ENCODE results near the gene PRKCSH. TPM values are rescaled to one million over a fixed set of nuclear protein-coding genes. Genes with fewer than 3 reads are reported as not detected.
"Not testable (repeated sequence)": the region's sequence is repeated elsewhere in the genome, so short reads cannot be mapped to it uniquely, and the experiment has no call there.

PRKCSH gene
- polyA plus RNA-seq, 3 donors: 24.9 to 172 (median 28.4) TPM

GRCh38 chr19:11473725-11474124 is 38.3 kb downstream of the PRKCSH start:
- no peak overlapping the region for H3K9ac ChIP-seq (ENCODE audit: insufficient read depth, low read length, poor library complexity, severe bottlenecking)
- no peaks in the 10 kb centered on the region for H3K36me3 ChIP-seq (replicated peaks in 1 of 2; ENCODE audit: control insufficient read depth in 1 of 2, insufficient read depth in 2 of 2, low read length in 2 of 2)
- no peak for DNase-seq
- Mint-ChIP-seq H3K4me3 (no peak overlapping the region), H3K27ac (no peak overlapping the region), H3K9me3 (peaks cover 0 to 3% (median 0%) of the 10 kb centered on the region in 7 donors), H3K36me3 (no peaks in the 10 kb centered on the region), H3K27me3 (ENCODE audit: low read depth in 3 of 3) (peaks cover 27 to 50% (median 28%) of the 10 kb centered on the region in 3 donors), H3K4me1 (peaks cover 6% of the 10 kb centered on the region)
- H3K9me3 ChIP-seq (replicated peaks in 1 of 2; ENCODE audit: control insufficient read depth in 1 of 2, insufficient read depth in 1 of 2, low read length in 2 of 2): no peaks in the 10 kb centered on the region
- intact Hi-C loops (cut with micrococcal nuclease): no loop called here
- H3K4me2 ChIP-seq (replicated peaks; ENCODE audit: extremely low read depth, low read length, poor library complexity, severe bottlenecking): no peak overlapping the region
- peaks cover 6% of the 10 kb centered on the region in 2 donors for H3K4me1 ChIP-seq (ENCODE audit: control insufficient read depth in 1 of 2, insufficient read depth in 2 of 2, low read length in 2 of 2)
- H4K20me1 ChIP-seq (ENCODE audit: insufficient read depth, low read length): no peaks in the 10 kb centered on the region
- TF ChIP-seq CTCF (IDR thresholded peaks at IDR 0.05): no peak
- no peak overlapping the region for H3K4me3 ChIP-seq (replicated peaks in 1 of 3; ENCODE audit: low read depth in 2 of 3, low read length in 3 of 3)
- H3K27ac ChIP-seq (ENCODE audit: low read depth in 1 of 2, low read length in 2 of 2): no peak overlapping the region
- WGBS (ENCODE audit: insufficient coverage): 75% methylated on average over 2 of the region's 4 CpGs
- no peaks in the 10 kb centered on the region for H3K79me2 ChIP-seq (ENCODE audit: insufficient read depth, low read length)
- no peak overlapping the region for H2AFZ ChIP-seq (ENCODE audit: insufficient read depth, low read depth, low read length, poor library complexity, severe bottlenecking)
- peaks cover 6 to 25% of the 10 kb centered on the region in 2 donors for H3K27me3 ChIP-seq (ENCODE audit: control insufficient read depth in 2 of 2, insufficient read depth in 2 of 2, low read length in 2 of 2)

GRCh38 chr19:11475343-11475742 is 39.9 kb downstream of the PRKCSH start:
- H3K4me2 ChIP-seq (replicated peaks; ENCODE audit: extremely low read depth, low read length, poor library complexity, severe bottlenecking); H3K9me3 ChIP-seq (replicated peaks in 1 of 2; ENCODE audit: control insufficient read depth in 1 of 2, insufficient read depth in 1 of 2, low read length in 2 of 2); H3K36me3 Mint-ChIP-seq; H4K20me1 ChIP-seq (ENCODE audit: insufficient read depth, low read length); DNase-seq; H3K79me2 ChIP-seq (ENCODE audit: insufficient read depth, low read length); intact Hi-C loops (cut with micrococcal nuclease); H3K4me3 Mint-ChIP-seq; H3K9me3 Mint-ChIP-seq; H3K4me3 ChIP-seq (replicated peaks in 1 of 3; ENCODE audit: low read depth in 2 of 3, low read length in 3 of 3); H2AFZ ChIP-seq (ENCODE audit: insufficient read depth, low read depth, low read length, poor library complexity, severe bottlenecking); H3K9ac ChIP-seq (ENCODE audit: insufficient read depth, low read length, poor library complexity, severe bottlenecking); H3K36me3 ChIP-seq (replicated peaks in 1 of 2; ENCODE audit: control insufficient read depth in 1 of 2, insufficient read depth in 2 of 2, low read length in 2 of 2); H3K27ac ChIP-seq (ENCODE audit: low read depth in 1 of 2, low read length in 2 of 2): not testable (repeated sequence)
- Histone ChIP-seq H3K27me3 (ENCODE audit: control insufficient read depth in 2 of 2, insufficient read depth in 2 of 2, low read length in 2 of 2) (peaks cover 10 to 34% of the 10 kb centered on the region in 2 donors), H3K4me1 (ENCODE audit: control insufficient read depth in 1 of 2, insufficient read depth in 2 of 2, low read length in 2 of 2) (peaks cover 16 to 22% of the 10 kb centered on the region in 2 donors)
- Mint-ChIP-seq H3K4me1 (peaks cover 12% of the 10 kb centered on the region), H3K27me3 (ENCODE audit: low read depth in 3 of 3) (peaks cover 33 to 61% (median 38%) of the 10 kb centered on the region in 3 donors), H3K27ac (peak overlapping the region in 1 of 7 donors; percentile 63)
- no CpG with 5 or more reads among the region's 3 CpGs for WGBS (ENCODE audit: insufficient coverage)
